ENCODE measurements around the gene ULK4.

- TF ChIP-seq CTCF (IDR thresholded peaks at IDR 0.05; ENCODE audit: insufficient read depth, low read length) = no peak
- TF ChIP-seq, protein P1, sequence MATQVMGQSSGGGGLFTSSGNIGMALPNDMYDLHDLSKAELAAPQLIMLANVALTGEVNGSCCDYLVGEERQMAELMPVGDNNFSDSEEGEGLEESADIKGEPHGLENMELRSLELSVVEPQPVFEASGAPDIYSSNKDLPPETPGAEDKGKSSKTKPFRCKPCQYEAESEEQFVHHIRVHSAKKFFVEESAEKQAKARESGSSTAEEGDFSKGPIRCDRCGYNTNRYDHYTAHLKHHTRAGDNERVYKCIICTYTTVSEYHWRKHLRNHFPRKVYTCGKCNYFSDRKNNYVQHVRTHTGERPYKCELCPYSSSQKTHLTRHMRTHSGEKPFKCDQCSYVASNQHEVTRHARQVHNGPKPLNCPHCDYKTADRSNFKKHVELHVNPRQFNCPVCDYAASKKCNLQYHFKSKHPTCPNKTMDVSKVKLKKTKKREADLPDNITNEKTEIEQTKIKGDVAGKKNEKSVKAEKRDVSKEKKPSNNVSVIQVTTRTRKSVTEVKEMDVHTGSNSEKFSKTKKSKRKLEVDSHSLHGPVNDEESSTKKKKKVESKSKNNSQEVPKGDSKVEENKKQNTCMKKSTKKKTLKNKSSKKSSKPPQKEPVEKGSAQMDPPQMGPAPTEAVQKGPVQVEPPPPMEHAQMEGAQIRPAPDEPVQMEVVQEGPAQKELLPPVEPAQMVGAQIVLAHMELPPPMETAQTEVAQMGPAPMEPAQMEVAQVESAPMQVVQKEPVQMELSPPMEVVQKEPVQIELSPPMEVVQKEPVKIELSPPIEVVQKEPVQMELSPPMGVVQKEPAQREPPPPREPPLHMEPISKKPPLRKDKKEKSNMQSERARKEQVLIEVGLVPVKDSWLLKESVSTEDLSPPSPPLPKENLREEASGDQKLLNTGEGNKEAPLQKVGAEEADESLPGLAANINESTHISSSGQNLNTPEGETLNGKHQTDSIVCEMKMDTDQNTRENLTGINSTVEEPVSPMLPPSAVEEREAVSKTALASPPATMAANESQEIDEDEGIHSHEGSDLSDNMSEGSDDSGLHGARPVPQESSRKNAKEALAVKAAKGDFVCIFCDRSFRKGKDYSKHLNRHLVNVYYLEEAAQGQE (IDR thresholded peaks at IDR 0.05; ENCODE audit: insufficient replicate concordance, low read depth) = no peak
Measured at GRCh38 chr3:41258239-41258800, 703.6 kb downstream of the ULK4 start.
